Colonic mucosa (tissue), 4 donors: Measurements from ENCODE around the gene TRAK1. TPM values are rescaled to one million over a fixed set of nuclear protein-coding genes. Genes with fewer than 3 reads are reported as not detected.

Experiments
- DNase-seq: peaks from one replicate; pipeline ENCODE4 v3.0.0-alpha.2; 2020
- H3K27ac ChIP-seq: fragments of 200-600 bp; one replicate; pipeline ENCODE4 v1.8.0; 2021
- H3K27me3 ChIP-seq: fragments of 200-600 bp; one replicate; pipeline ENCODE4 v1.8.0; 2021
- H3K36me3 ChIP-seq: fragments of 200-600 bp; one replicate; pipeline ENCODE4 v1.8.0; 2021
- H3K4me1 ChIP-seq: fragments of 200-600 bp; one replicate; pipeline ENCODE4 v1.8.0; 2021; ENCODE audit warnings: mild to moderate bottlenecking
- H3K4me3 ChIP-seq: fragments of 200-600 bp; one replicate; pipeline ENCODE4 v1.8.0; 2021
- H3K9ac ChIP-seq, 2 donors: one replicate each; pipeline ENCODE4 v1.7.0; 2013; ENCODE audit warnings: control low read depth in 2 of 2, low read depth in 2 of 2, low read length in 2 of 2
- H3K9me3 ChIP-seq: fragments of 200-600 bp; one replicate; pipeline ENCODE4 v1.8.0; 2021
- CTCF ChIP-seq: fragments of 200-600 bp; IDR thresholded peaks from one replicate; pipeline ENCODE4 v1.8.0; 2022; ENCODE audit warnings: antibody characterized with exemption, mild to moderate bottlenecking
- intact Hi-C: fragments of 100-400 bp; cut with DNase I; formaldehyde crosslinking; loops from one replicate; pipeline ENCODE4 v1.14.1; 2022
- total RNA-seq, 2 donors: library from RNA; stranded (reverse); fragmentation: NEBNext Ultra II Directional in 1 of 2; extraction: Animal tissue kit (Norgen Biotek cat#: 25700) in 1 of 2; gene quantifications; one replicate each; pipeline ENCODE4 v1.2.1, GENCODE V29; 2021
- donor health status: healthy.
- donor health status: DM: no; HTN: no; CAD: no.
- donor health status: DM: no; HTN: no; CAD: no.

TRAK1 gene
- total RNA-seq, 2 donors from 2014 or later = 58.9 to 70.3 TPM

- no peak overlapping the region for H3K27ac ChIP-seq
- H3K4me3 ChIP-seq = no peak overlapping the region
- no peaks in the 10 kb centered on the region for H3K9me3 ChIP-seq
- H3K9ac ChIP-seq = no peak overlapping the region
- H3K36me3 ChIP-seq = no peaks in the 10 kb centered on the region
- no peak for DNase-seq
- no peak for TF ChIP-seq CTCF
- no peaks in the 10 kb centered on the region for H3K27me3 ChIP-seq
- intact Hi-C loops = no loop called here
- H3K4me1 ChIP-seq = no peaks in the 10 kb centered on the region
These were observed 182.2 kb downstream of the TRAK1 start for GRCh38 chr3:42273361-42273760.

DNA sequence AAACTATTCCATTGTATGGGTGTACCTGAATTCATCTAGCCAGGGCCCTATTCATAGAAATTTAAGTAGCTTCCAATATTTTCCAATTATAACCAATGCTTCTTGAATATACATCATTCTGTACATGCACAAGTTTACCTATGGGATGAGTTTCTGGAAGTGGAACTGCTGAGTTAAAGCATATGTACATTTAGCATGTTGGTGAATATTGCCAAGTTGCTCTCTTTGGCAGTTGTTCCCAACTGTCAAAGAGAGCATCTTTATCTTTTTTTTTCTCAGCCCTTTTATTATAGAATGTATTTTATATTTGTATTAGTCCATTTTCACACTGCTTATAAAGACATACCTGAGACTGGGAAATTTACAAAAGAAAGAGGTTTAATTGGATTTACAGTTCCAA is 183.1 kb downstream of the TRAK1 start:
- intact Hi-C loops = no loop called here
- no peak overlapping the region for H3K4me3 ChIP-seq
- no peak overlapping the region for H3K9ac ChIP-seq

DNA sequence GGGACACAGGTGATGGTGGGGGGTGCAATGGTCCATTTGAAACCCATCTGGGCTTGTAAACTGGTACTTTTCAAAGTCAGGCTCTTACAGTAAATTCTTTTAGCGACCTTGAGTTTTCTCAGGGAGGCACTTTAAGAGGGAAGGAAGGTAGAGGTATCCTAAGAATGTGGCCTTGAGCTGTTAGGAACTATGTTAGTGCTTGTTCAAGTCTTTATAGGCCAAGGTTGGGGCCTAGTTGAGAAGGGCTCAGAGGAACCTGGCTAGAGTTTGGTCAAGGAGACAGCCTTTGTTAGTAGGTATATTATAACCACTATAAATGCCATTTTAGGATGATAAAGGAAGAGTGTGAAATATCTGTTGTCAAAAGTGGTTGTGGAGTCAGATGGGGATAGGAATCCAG is 184.1 kb downstream of the TRAK1 start:
- TF ChIP-seq CTCF = no peak
- no peak overlapping the region for H3K4me3 ChIP-seq
- H3K27me3 ChIP-seq = no peaks in the 10 kb centered on the region
- H3K27ac ChIP-seq = no peak overlapping the region
- H3K4me1 ChIP-seq = no peaks in the 10 kb centered on the region
- no peak for DNase-seq
- H3K36me3 ChIP-seq = no peaks in the 10 kb centered on the region
- no peak overlapping the region for H3K9ac ChIP-seq
- intact Hi-C loops = no loop called here
- H3K9me3 ChIP-seq = no peaks in the 10 kb centered on the region

More for the DNA sequence above, 183.1 kb downstream of the TRAK1 start:
- H3K27ac ChIP-seq = no peak overlapping the region
- no peaks in the 10 kb centered on the region for H3K9me3 ChIP-seq
- no peak for DNase-seq
- H3K4me1 ChIP-seq = no peaks in the 10 kb centered on the region
- no peaks in the 10 kb centered on the region for H3K36me3 ChIP-seq
- H3K27me3 ChIP-seq = no peaks in the 10 kb centered on the region
- no peak for TF ChIP-seq CTCF

Other genes with a start within 250 kb of the TRAK1 start
- 1 to 10 TPM; 4.4 to 8.3 TPM for gene ULK4, start 129.3 kb upstream of the TRAK1 start, total RNA-seq
- gene CCK, start 174.8 kb downstream of the TRAK1 start, total RNA-seq = not detected